HepG2 (cell line): ENCODE measurements around the gene BAIAP3. TPM values are rescaled to one million over a fixed set of nuclear protein-coding genes. Genes with fewer than 3 reads are reported as not detected.

ENCODE experiments used
- AHDC1 ChIP-seq: sonication (generic); formaldehyde crosslinking; IDR thresholded peaks from 2 replicates; pipeline ENCODE4 v1.5.1; 2020; ENCODE audit warnings: mild to moderate bottlenecking, missing genetic modification reagents, borderline replicate concordance
- ATRX ChIP-seq: sonication (generic); formaldehyde crosslinking; IDR thresholded peaks from 2 replicates; pipeline ENCODE4 v1.4.0; 2020; ENCODE audit warnings: missing genetic modification reagents, borderline replicate concordance
- BATF2 ChIP-seq: sonication (generic); formaldehyde crosslinking; IDR thresholded peaks from 2 replicates; pipeline ENCODE4 v1.8.0; 2022; ENCODE audit warnings: mild to moderate bottlenecking, missing genetic modification reagents, moderate library complexity
- CENPX ChIP-seq: sonication (generic); formaldehyde crosslinking; IDR thresholded peaks from 2 replicates; pipeline ENCODE4 v1.9.0; 2021; ENCODE audit warnings: mild to moderate bottlenecking, missing genetic modification reagents, moderate library complexity
- DMAP1 ChIP-seq: IDR thresholded peaks from 2 replicates; pipeline ENCODE4 v1.6.1; 2016
- HMGA1 ChIP-seq: sonication (generic); formaldehyde crosslinking; conservative IDR thresholded peaks from 2 replicates; pipeline ENCODE4 v1.4.0; 2020; ENCODE audit warnings: missing genetic modification reagents
- MAFK ChIP-seq, 2 experiments: IDR thresholded peaks in 1 of 2; conservative IDR thresholded peaks in 1 of 2; 2 replicates each; pipeline ENCODE4 v1.6.1; 2011; ENCODE audit warnings: improper control_type of control experiment in 2 of 2, low read length in 2 of 2
- MBNL3 ChIP-seq: fragments of 250-450 bp; sonication (Bioruptor Pico); conservative IDR thresholded peaks from 2 replicates; pipeline ENCODE4 v1.8.0; 2022; ENCODE audit warnings: mild to moderate bottlenecking, inconsistent platforms
- MTF2 ChIP-seq: sonication (generic); formaldehyde crosslinking; IDR thresholded peaks from 2 replicates; pipeline ENCODE4 v1.5.0; 2020; ENCODE audit warnings: missing genetic modification reagents, borderline replicate concordance
- TBP ChIP-seq: sonication (generic); formaldehyde crosslinking; IDR thresholded peaks from 2 replicates; pipeline ENCODE4 v1.5.0; 2020; ENCODE audit warnings: missing genetic modification reagents
- ZBTB8A ChIP-seq: sonication (generic); formaldehyde crosslinking; IDR thresholded peaks from 2 replicates; pipeline ENCODE4 v1.4.0; 2020; ENCODE audit warnings: mild to moderate bottlenecking, low read depth, missing genetic modification reagents, borderline replicate concordance
- ZFY ChIP-seq: sonication (generic); formaldehyde crosslinking; IDR thresholded peaks from 2 replicates; pipeline ENCODE4 v1.4.0; 2020; ENCODE audit warnings: missing genetic modification reagents
- ZFYVE20 ChIP-seq: sonication (generic); formaldehyde crosslinking; IDR thresholded peaks from 2 replicates; pipeline ENCODE4 v1.8.0; 2023; ENCODE audit warnings: low read depth, mild to moderate bottlenecking, moderate library complexity, missing genetic modification reagents, borderline replicate concordance
- ZNF10 ChIP-seq: sonication (generic); formaldehyde crosslinking; IDR thresholded peaks from 2 replicates; pipeline ENCODE4 v1.4.0; 2020; ENCODE audit warnings: mild to moderate bottlenecking, low read depth, missing genetic modification reagents, borderline replicate concordance
- ZNF230 ChIP-seq: sonication (generic); formaldehyde crosslinking; IDR thresholded peaks from 2 replicates; pipeline ENCODE4 v1.4.0; 2020; ENCODE audit warnings: mild to moderate bottlenecking, missing genetic modification reagents
- ZNF326 ChIP-seq: sonication (generic); formaldehyde crosslinking; IDR thresholded peaks from 2 replicates; pipeline ENCODE4 v1.4.0; 2020; ENCODE audit warnings: missing genetic modification reagents, borderline replicate concordance
- ZNF652 ChIP-seq: IDR thresholded peaks from 2 replicates; pipeline ENCODE4 v1.6.1; 2016; ENCODE audit warnings: low read depth, borderline replicate concordance
- polyA plus RNA-seq, 8 experiments: library from polyadenylated mRNA; depleted of rRNA in 3 of 8; stranded (reverse) in 7 of 8; unstranded in 1 of 8; fragments of >200 nt; fragmentation: Illumina TruSeq in 4 of 8; extraction: Trizol in 4 of 8; gene quantifications; 2 replicates each; pipeline versions ENCODE4 v1.2.1 to v1.2.3, GENCODE V29; 2011 to 2016; ENCODE audit warnings: low read depth in 4 of 8, missing spikeins in 1 of 8, mixed read lengths in 1 of 8; ENCODE audit not compliant: insufficient read depth in 1 of 8
- total RNA-seq, 5 experiments: library from RNA; depleted of rRNA; stranded (reverse); fragments of >200 nt; fragmentation: Illumina TruSeq; extraction: Trizol; gene quantifications; 2 replicates each; pipeline ENCODE4 v1.2.3, GENCODE V29; 2016; ENCODE audit warnings: low read depth in 1 of 5
- TF ChIP-seq, protein P1 (sequence below): sonication (generic); formaldehyde crosslinking; IDR thresholded peaks from 2 replicates; pipeline ENCODE4 v1.8.1; 2023; ENCODE audit warnings: mild to moderate bottlenecking, missing genetic modification reagents

BAIAP3 gene
- total and polyA plus RNA-seq, 2 of the 13 experiments (the other 11 are each of a cell fraction or from before 2014, with no cell fraction given) = 3.2 to 5.7 TPM

DNA sequence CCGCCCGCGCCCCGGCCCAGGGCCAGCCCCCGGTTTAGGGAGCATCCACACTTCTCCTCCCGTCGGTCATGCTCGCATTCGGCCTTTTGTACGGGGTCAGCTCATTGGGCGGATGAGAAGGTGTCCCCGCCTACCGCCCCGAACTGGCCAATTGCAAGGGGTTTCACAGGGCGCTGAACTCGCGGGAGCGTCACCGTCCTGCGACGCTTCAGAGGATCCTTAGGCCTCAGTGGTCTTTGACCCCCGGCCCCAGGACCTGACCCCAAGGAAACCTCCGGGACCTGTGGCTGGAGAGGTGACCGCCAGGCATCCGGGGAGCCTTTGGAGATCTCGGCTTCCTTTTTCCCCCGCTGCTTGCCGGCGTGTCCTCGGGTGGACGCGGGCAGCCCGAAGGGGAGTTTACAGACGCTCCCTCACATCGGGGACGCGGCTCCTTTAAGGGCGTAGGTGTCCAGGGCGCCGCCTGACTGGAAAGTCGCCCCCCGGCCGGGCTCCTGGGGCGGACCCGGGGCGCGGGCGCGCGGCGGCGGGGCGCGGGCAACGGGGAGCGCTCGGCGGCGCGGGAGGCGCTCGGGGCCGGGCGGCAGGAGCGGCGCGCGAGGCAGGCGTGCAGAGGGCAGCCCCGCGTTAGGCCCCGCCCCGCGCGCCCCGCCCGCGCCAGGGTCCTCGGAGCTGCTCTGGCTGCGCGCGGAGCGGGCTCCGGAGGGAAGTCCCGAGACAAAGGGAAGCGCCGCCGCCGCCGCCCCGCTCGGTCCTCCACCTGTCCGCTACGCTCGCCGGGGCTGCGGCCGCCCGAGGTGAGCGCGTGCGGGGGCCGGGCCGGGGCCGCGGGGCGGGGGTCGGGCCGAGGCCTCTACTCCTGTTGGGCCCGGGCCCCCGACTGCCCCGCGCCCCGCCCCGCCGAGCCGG lies 24.2 kb upstream of the BAIAP3 start, which contains the start of gene UBE2I (continued):
- no peak for TF ChIP-seq ZBTB8A
- no peak for TF ChIP-seq MTF2
- no peak for TF ChIP-seq ZNF326 (CRISPR knock-in tag)
- no peak for TF ChIP-seq MBNL3 (CRISPR knock-in tag)
- no peak for TF ChIP-seq ZFYVE20
- no peak for TF ChIP-seq HMGA1 (CRISPR knock-in tag)
- TF ChIP-seq, protein P1, sequence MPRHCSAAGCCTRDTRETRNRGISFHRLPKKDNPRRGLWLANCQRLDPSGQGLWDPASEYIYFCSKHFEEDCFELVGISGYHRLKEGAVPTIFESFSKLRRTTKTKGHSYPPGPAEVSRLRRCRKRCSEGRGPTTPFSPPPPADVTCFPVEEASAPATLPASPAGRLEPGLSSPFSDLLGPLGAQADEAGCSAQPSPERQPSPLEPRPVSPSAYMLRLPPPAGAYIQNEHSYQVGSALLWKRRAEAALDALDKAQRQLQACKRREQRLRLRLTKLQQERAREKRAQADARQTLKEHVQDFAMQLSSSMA (CRISPR knock-in tag) = peak; percentile 75; the same call in 1 of the 2 replicates
- peak; percentile 88 for TF ChIP-seq DMAP1 (CRISPR knock-in tag)
- 0 out of 2 replicates have a peak, but pooled peaks have one; percentile 26 for TF ChIP-seq AHDC1 (CRISPR knock-in tag)
- TF ChIP-seq CENPX (CRISPR knock-in tag) = no peak
- TF ChIP-seq ZFY = peak; percentile 100
- TF ChIP-seq MAFK (conservative IDR thresholded peaks at IDR 0.05 in 1 of 2, IDR thresholded peaks at IDR 0.05 in 1 of 2; ENCODE audit: low read length in 2 of 2) = no peak
- peak; percentile 71; the same call in 1 of the 2 replicates for TF ChIP-seq ZNF230 (CRISPR knock-in tag)
- no peak for TF ChIP-seq ZNF10 (CRISPR knock-in tag)
- TF ChIP-seq ZNF652 (CRISPR knock-in tag) = no peak
- TF ChIP-seq TBP (CRISPR knock-in tag) = no peak
- TF ChIP-seq ATRX (CRISPR knock-in tag) = no peak
- TF ChIP-seq BATF2 (CRISPR knock-in tag) = no peak
